ENCODE measurements around the gene SLC17A8.

- TF ChIP-seq REST (IDR thresholded peaks at IDR 0.05) (no peak), CTCF (IDR thresholded peaks at IDR 0.05; ENCODE audit: low read depth, low read length, missing input control) (no peak), GABPA (IDR thresholded peaks at IDR 0.05 in 1 of 2, conservative IDR thresholded peaks at IDR 0.05 in 1 of 2) (no peak), TAF1 (conservative IDR thresholded peaks at IDR 0.05) (no peak), JUND (IDR thresholded peaks at IDR 0.05) (no peak), FOXA1 (IDR thresholded peaks at IDR 0.05) (no peak), ATF3 (IDR thresholded peaks at IDR 0.05) (no peak), SP1 (IDR thresholded peaks at IDR 0.05) (no peak), EGR1 (IDR thresholded peaks at IDR 0.05; ENCODE audit: low read depth in 2 of 2) (no peak), FOXA2 (IDR thresholded peaks at IDR 0.05) (no peak), RAD21 (IDR thresholded peaks at IDR 0.05) (no peak)
- TF ChIP-seq, protein P1, sequence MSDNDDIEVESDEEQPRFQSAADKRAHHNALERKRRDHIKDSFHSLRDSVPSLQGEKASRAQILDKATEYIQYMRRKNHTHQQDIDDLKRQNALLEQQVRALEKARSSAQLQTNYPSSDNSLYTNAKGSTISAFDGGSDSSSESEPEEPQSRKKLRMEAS (IDR thresholded peaks at IDR 0.05), result no peak
- TF ChIP-seq, protein P2, sequence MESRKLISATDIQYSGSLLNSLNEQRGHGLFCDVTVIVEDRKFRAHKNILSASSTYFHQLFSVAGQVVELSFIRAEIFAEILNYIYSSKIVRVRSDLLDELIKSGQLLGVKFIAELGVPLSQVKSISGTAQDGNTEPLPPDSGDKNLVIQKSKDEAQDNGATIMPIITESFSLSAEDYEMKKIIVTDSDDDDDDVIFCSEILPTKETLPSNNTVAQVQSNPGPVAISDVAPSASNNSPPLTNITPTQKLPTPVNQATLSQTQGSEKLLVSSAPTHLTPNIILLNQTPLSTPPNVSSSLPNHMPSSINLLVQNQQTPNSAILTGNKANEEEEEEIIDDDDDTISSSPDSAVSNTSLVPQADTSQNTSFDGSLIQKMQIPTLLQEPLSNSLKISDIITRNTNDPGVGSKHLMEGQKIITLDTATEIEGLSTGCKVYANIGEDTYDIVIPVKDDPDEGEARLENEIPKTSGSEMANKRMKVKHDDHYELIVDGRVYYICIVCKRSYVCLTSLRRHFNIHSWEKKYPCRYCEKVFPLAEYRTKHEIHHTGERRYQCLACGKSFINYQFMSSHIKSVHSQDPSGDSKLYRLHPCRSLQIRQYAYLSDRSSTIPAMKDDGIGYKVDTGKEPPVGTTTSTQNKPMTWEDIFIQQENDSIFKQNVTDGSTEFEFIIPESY (IDR thresholded peaks at IDR 0.05), result no peak
These were observed 42.2 kb downstream of the SLC17A8 start for GRCh38 chr12:100399095-100399494.

Data from liver (tissue), 3 donors.